Stimulated activated CD4-positive, alpha-beta T cell treated with anti-CD3 and anti-CD28 coated beads, TNF-alpha, amount 100 ng/mL, for 1 hour (primary cell): Measurements from ENCODE around the gene HSPA6.
A peak's percentile ranks its signal among the peaks of the same experiment; 100 is the strongest.
"Not testable (repeated sequence)": the region's sequence is repeated elsewhere in the genome, so short reads cannot be mapped to it uniquely, and the experiment has no call there.

Experiments used
- DNase-seq, 3 donors: peaks; one replicate each; pipeline ENCODE4 v3.0.0-alpha.2; 2020; ENCODE audit warnings: low read depth in 3 of 3, low spot score in 1 of 3

The HSPA6 gene

DNA sequence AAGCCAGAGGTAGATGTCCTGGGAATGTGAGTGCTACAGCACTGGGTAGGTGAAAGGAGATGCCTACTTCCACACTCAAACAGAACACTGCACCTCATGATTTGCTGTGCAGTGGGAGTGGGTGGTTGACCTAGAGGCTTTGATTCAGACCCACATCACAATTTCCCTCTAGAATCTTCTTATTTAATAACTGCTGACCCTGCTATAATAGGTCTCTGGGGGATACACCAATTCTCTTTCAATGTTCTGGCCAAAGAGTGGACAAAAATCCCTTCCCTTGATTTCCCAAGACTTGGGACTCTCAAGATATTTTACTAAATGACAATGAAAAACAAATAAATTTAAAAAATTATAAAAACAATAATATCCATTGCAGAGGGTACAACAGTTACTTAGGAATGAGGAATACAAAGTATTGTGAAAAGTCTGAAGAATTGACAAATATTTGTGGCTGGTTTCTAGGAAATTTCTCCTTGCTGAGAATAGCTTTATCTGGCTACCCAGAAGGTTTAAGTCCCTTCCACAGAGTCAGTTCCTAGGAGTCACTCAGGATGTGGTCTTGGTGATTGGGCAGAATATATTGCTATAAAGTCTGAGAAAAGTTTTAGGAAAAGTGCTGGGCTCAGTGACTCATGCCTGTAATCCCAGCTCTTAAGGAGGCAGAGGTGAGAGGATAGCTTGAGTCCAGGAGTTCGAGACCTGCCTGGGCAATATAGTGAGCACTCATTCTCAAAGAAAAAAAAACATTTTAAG, 21.5 kb upstream of the HSPA6 start:
- DNase-seq = no peak

DNA sequence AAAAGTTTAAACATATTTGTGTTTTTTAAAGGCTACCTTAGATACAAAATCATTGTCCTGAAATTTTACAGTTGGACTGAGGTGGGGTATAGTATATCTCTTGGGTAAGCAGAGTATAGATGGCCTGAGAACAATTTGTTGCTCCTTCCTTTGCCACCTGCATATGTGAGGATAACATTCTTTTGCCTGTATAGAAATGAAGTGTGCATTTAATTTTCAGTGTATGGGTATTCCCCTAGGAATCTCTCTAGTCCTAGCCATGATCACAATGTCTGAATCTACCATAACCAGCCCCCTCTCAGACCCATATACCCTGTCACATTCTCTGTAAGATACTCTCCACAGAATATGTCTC, 21.0 kb upstream of the HSPA6 start:
- no peak for DNase-seq

DNA sequence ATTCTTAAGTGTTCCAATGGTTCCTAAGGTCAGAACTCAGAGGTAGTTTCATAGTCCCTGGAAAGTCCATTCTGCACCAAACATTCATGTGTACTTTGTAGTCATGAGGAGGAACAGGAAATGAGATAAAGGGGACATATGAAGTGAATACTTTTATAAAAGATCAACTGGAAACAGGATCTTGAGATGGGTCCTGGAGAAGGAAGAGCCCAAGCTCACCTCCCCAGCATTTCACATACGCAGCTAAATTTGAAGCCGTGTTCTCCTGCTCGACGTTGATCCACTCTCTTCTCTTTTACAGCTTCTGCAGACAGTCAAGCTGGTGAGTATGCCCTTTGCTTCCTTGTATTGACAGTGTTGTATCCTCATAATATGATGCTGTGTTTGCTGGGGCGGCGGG, 18.7 kb upstream of the HSPA6 start:
- DNase-seq = no peak

GRCh38 chr1:161506336-161507223, 17.8 kb upstream of the HSPA6 start:
- DNase-seq = no peak

DNA sequence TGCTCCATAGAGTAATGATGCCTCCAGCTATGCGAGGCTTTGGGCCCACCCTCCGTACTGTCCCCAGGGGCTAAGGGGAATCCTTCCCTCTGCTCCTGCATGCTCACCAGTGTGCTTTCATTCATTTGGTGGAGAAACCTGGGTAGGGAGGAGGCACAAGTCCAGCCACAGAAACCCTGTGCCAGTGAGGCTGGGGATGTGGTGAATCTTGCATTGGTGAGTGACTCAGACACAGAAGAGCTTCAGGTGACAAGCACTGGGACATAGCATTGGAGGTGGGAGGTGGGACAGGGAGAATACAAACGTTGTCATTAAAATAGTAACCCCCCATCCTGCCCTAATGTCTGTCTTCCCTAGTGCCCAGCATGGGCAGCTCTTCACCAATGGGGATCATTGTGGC, 13.9 kb upstream of the HSPA6 start:
- no peak for DNase-seq

DNA sequence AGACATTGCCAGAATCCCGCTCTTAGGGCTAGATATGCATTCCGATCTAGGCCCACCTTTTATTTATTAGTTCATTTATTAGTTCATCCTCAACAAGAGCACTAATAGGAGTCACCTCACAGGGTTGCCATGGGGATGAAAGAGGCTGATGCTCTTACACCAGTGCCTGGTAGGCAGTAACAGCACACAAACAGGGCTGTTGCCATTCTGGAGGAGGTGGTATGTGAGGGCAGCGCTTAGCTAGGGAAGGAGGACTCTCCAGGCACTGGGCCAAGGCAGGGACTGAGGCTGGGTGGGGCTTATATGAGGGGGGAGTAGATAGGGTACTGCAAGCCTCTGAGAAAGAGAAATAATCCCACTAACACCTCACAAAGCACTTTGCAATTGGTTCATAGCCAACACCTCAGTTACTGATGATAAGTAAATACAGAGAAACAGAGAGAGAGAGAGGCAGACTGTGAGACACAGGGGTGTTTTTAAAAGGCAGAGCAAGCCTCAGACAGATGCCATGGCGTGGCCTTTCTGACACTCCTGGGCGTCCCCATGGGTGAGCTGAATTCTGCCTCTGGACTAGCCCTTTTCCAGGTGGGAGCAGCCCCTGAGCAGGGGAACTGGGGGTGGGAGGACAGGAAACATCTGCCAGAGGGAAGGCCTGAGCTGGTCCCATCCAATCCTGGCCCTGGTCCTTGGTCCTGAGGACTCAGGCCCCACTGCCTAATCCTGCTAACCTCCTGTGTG, 13.2 kb upstream of the HSPA6 start:
- no peak for DNase-seq

GRCh38 chr1:161511756-161512060, 12.6 kb upstream of the HSPA6 start:
- DNase-seq = no peak

GRCh38 chr1:161512636-161513447, 11.5 kb upstream of the HSPA6 start:
- not testable (repeated sequence) for DNase-seq

DNA sequence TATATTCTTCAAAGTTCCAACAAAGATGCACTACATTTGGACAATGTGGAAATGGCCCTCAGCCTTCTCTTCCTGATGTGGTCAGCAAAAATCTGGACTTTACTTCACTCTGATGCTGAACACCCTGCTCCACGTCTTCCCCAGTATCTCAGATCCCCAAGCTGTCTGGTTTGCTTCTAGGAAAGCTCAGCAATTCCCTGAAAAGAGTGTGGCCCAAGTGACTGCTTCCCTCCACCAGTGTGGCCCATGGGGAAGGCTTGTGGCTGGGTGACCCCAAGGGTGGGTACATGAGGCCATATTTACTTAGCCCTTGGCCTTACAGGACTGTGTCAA, 10.9 kb upstream of the HSPA6 start:
- DNase-seq = not testable (repeated sequence)

- DNase-seq = not testable (repeated sequence)
Observed at GRCh38 chr1:161513953-161514352, 10.4 kb upstream of the HSPA6 start.

DNA sequence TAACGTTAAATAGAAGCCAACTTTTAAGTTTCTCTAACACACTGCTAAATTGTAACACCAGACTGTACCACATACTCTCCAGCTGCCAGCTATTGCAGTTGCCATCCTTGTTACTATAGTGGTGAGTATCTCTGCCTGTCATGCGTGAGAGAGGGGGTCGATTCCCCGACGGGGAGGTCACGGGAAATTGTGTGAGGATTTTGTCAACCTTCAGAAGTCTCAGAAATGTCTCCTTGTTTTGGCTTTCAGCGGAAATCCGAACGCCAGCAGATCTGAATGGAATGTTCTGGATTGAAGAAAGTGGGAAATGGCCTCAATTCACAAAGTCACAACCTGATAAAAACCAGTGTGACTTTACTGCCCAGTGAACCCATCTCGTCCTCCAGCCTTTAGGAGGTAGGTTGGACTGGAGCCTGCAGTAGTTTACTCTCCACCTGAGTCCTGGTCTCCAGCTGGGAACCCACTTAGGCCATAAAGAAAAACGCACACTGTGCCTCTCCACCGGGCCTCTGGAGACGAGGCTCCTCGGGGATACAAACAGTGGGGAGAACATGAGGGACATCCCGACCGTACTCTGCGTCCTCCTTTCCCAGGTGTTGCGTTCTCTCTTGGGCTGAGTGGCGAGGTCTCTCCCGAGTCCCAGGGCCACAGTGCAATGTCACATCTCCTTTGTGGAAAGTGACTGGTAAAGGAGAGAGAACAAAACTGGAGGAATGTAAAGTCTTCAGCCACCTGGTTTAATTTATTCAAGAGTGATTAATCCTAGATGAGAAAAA, 1.1 kb upstream of the HSPA6 start:
- not testable (repeated sequence) for DNase-seq

DNA sequence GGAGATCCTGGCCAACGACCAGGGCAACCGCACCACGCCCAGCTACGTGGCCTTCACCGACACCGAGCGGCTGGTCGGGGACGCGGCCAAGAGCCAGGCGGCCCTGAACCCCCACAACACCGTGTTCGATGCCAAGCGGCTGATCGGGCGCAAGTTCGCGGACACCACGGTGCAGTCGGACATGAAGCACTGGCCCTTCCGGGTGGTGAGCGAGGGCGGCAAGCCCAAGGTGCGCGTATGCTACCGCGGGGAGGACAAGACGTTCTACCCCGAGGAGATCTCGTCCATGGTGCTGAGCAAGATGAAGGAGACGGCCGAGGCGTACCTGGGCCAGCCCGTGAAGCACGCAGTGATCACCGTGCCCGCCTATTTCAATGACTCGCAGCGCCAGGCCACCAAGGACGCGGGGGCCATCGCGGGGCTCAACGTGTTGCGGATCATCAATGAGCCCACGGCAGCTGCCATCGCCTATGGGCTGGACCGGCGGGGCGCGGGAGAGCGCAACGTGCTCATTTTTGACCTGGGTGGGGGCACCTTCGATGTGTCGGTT, 477 bp downstream of the HSPA6 start:
- DNase-seq = not testable (repeated sequence)

DNA sequence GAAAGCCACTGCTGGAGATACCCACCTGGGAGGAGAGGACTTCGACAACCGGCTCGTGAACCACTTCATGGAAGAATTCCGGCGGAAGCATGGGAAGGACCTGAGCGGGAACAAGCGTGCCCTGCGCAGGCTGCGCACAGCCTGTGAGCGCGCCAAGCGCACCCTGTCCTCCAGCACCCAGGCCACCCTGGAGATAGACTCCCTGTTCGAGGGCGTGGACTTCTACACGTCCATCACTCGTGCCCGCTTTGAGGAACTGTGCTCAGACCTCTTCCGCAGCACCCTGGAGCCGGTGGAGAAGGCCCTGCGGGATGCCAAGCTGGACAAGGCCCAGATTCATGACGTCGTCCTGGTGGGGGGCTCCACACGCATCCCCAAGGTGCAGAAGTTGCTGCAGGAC, 981 bp downstream of the HSPA6 start:
- DNase-seq = not testable (repeated sequence)

DNA sequence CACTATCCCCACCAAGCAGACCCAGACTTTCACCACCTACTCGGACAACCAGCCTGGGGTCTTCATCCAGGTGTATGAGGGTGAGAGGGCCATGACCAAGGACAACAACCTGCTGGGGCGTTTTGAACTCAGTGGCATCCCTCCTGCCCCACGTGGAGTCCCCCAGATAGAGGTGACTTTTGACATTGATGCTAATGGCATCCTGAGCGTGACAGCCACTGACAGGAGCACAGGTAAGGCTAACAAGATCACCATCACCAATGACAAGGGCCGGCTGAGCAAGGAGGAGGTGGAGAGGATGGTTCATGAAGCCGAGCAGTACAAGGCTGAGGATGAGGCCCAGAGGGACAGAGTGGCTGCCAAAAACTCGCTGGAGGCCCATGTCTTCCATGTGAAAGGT, 1.6 kb downstream of the HSPA6 start:
- DNase-seq = not testable (repeated sequence)

- DNase-seq = not testable (repeated sequence)
Observed at GRCh38 chr1:161528550-161528949, 4.2 kb downstream of the HSPA6 start.

DNA sequence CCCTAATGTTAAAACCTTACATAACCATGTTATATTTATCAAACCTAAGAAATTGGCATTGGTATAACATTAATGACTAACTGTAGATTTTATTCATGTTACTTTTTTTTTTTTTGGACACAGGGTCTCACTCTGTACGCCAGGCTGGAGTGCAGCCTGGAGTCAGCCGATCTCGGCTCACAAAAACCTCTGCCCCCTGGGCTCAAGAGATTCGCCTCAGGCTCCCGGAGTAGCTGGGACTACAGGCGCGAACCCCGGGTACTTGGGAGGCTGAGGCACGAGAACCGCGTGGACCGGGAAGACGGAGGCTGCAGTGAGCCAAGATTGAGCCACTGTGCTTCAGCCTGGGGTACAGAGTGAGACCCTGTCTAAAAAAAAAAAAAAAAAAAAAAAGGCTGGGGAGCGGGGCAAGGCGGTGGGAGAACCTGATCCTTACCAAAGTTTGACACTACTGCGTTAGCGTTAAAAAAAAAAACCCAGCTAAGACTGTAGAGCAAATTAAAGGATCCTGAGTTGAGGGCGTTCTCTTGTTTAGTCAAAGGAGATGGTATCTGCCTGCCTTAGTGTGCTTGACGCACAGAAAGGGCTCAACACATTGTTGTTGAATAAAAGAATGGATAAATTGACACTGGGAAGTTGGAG, 5.2 kb downstream of the HSPA6 start:
- not testable (repeated sequence) for DNase-seq

DNA sequence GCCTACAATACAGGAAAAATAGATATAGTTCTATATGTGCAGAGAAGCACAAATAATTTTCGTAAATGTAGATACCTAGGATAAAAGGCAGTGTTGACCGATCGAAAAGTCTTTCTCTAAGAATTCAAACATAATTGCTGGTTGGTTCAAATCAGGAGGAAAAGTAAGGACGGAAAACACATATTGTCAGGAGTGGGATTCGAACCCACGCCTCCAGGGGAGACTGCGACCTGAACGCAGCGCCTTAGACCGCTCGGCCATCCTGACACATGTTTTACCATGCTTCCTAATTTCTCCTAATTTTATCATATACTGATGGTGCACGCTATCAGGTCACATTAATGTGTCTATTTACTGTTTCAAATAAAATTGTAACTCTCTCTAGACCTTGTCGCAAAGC, 5.8 kb downstream of the HSPA6 start:
- peak in 2 of 3 donors; percentile 42 to 64 for DNase-seq

DNA sequence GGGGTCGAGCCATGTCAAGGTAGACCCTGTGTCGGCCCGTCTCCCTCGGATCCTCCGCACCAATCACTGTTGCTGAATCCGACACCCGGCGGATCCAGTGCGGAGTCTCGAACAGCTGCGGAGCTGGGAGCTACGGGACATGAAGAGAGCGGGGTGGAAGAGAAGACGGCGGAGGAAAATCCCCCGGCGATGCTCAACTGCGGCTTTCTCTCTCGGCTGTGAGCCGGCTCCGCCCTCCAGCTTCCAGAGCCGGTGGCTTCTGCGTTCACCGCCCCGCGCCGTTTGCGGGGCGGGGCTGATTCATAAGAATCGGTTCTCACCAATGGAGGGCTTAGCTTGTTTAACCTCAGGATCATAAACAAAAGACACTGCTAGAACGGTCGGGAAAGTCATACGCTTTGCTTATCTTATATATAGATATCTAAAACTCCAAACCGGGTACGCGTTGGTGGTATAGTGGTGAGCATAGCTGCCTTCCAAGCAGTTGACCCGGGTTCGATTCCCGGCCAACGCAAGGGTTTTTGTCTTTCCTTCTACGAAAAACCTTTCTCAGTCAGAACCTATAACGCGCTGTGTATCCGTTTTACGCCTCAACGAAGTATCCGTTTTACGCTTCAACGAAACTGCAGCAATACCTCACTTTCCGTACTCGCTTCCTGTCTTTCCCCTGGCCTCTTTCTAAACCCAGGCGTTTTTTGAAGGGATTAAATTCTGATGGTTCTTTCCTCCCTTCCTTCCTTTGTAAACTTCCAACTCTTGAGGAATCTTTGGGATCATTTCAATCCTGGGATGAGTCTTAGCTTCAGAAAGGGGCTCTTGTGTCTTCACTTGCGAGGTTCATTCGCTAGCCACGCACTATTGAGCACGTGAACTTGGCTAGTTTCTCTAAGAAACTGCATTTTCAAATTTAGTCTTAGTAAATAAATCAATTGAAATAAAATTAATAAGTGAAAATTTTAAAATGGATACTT, 6.6 kb downstream of the HSPA6 start:
- peak; percentile 74 to 95 (median 79) for DNase-seq
